ENCODE data around the gene AHSP.
"Not testable (repeated sequence)": the region's sequence is repeated elsewhere in the genome, so short reads cannot be mapped to it uniquely, and the experiment has no call there.

The AHSP gene

DNA sequence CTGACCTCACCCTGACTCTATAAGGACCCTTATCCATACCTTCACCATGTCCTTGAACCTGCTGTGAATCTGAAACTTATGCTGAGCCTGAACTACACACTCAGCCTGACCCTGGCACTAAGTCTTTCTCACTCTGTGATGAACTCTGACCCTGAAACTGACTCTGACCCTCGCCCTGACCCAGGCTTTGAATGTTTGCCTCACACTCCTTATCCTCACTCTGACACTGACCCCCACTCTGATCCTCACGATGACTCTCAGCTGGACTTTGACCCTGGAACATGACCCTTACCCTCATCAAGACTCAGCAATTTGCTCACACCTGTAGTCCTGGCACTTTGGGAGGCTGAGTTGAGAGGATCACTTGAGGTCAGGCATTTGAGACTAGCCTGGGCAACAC, 4.4 kb downstream of the AHSP start:
- no peak for DNase-seq

DNA sequence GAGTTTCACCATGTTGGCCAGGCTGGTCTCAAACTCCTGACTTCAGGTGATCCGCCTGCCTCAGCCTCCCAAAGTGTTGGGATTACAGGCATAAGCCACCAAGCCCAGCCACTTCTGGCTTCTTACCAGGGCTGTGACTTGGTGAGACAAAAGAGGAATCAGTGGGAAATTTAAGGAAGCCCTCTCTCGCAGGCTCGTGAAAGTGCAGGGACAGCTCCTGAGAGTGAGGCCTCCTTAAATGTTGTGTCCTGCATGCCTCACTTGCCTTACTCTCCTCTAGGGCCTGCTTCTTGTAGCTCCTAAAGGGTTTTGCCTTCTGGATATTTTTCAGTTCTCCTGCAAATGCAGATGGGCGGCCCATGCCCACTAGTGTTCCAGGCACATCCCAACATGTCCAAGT, 5.2 kb downstream of the AHSP start:
- DNase-seq, result no peak

- DNase-seq, result no peak
Measured at GRCh38 chr16:31535737-31536136, 8.0 kb downstream of the AHSP start.

- DNase-seq, result no peak
Measured at GRCh38 chr16:31536804-31537361, 9.2 kb downstream of the AHSP start.

- no peak for DNase-seq
Measured at GRCh38 chr16:31537362-31538242, 9.9 kb downstream of the AHSP start.

DNA sequence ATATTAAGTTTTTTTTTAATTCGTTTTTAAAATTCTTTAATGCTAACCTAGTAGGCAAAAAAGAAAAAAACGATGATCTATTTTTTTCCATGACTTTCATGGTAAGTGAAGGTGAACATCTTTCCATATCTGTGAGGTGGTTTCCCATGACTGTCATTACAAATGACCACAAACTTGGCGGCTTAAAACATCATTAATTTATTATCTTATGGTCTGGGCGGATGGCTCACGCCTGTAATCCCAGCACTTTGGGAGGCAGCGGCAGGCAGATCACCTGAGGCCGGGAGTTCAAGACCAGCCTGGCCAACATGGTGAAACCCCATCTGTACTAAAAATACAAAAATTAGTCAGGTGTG, 10.5 kb downstream of the AHSP start:
- DNase-seq, result not testable (repeated sequence)

DNA sequence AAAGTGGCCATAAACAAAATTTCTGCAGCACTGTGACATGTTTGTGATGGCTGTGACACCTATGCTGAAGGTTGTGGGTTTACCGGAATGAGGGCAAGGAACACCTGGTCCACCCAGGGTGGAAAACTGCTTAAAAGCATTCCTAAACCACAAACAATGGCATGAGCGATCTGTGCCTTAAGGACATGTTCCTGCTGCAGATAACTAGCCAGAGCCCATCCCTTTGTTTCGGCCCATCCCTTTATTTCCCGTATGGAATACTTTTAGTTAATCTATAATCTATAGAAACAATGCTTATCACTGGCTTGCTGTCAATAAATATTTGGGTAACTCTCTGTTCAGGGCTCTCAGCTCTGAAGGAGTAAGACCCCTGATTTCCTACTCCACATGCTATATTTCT, 12.1 kb downstream of the AHSP start:
- not testable (repeated sequence) for DNase-seq

DNA sequence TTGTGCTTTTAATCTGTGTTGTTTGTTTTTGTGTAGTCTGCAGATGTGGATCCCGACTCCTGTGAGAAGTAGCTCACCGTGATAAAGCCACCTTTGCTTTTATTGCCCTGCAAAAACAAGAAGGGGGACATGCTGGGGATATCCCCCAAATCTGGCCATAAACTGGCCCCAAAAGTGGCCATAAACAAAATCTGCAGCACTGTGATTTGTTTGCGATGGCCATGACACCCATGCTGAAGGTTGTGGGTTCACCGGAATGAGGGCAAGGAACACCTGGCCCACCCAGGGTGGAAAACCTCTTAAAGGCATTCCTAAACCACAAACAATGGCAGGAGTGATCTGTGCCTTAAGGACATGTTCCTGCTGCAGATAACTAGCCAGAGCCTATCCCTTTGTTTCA, 15.1 kb downstream of the AHSP start:
- DNase-seq, result no peak

GRCh38 chr16:31561426-31562233, 33.9 kb downstream of the AHSP start:
- no peak for DNase-seq

- no peak for DNase-seq
Measured at GRCh38 chr16:31568577-31569359, 41.1 kb downstream of the AHSP start.

- DNase-seq, result no peak
Measured at GRCh38 chr16:31569360-31569717, 41.6 kb downstream of the AHSP start.

DNA sequence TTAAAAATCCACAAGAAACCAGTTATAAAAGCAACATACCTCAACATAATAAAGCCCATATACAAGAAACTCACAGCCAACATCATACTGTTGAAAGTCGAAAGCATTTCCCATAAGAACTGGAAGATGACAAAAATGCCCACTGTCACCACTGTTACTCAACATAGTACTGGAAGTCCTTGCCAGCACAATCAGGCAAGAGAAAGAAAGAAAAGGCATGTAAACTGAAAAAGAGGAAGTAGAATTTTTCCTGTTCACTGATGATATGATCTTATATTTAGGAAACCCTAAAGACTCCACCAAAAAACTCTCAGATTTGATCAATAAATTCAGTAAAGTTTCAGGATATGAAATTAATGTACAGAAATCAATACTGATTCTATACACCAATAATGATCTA, 45.1 kb downstream of the AHSP start:
- no peak for DNase-seq

DNA sequence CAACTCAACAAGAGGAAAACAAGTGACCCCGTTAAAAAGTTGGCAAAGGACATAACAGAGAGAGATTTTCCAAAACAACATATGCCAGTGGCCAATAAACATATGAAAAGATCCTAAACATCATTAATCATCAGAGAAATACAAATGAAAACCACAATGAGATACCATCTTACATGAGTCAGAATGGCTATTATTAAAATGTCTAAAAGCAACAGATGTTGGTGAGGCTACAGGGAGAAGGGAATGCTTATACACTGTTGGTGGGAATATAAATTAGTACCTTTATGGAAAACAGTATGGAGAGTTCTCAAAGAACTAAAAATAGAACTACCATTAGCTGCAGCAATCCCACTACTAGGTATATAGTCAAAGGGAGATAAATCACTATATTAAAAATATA, 46.5 kb downstream of the AHSP start:
- not testable (repeated sequence) for DNase-seq

DNA sequence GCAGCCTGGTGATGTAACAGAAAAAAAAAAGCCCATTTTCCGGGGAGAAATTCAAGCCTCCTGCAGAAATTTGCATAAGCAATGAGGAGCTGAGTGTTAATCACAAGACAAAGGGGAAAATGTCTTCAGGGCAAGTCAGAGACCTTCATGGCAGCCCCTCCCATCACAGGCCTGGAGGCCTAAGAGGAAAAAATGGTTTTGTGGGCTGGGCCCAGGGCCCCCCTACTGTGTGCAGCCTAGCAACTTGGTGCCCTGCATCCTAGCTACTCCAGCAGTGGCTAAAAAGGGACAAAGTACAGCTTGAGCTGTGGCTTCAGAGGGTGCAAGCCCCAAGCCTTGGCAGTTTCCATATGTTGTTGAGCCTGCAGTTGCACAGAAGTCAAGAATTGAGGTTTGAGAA, 49.7 kb downstream of the AHSP start:
- no peak for DNase-seq

Data from stimulated activated naive CD4-positive, alpha-beta T cell treated with Interleukin-2 at 50 U/mL for 16 hours (primary cell).